Measurements from ENCODE around the gene ADAMTSL1.

The ADAMTSL1 gene

GRCh38 chr9:18566121-18566520, 92.2 kb downstream of the ADAMTSL1 start:
- TF ChIP-seq ZNF544 (tag by site-specific recombination; IDR thresholded peaks at IDR 0.05) (no peak), ZNF23 (tag by site-specific recombination; IDR thresholded peaks at IDR 0.05; ENCODE audit: borderline replicate concordance) (no peak), ZNF366 (tag by site-specific recombination; conservative IDR thresholded peaks at IDR 0.05) (no peak), PRDM4 (tag by site-specific recombination; IDR thresholded peaks at IDR 0.05) (no peak), ZNF26 (tag by site-specific recombination; IDR thresholded peaks at IDR 0.05) (no peak), PBX3 (CRISPR knock-in tag; IDR thresholded peaks at IDR 0.05) (no peak), ZBTB21 (tag by site-specific recombination; IDR thresholded peaks at IDR 0.05) (no peak), ZNF514 (tag by site-specific recombination; IDR thresholded peaks at IDR 0.05) (no peak), GLIS2 (tag by site-specific recombination; IDR thresholded peaks at IDR 0.05) (no peak), TCF7L2 (IDR thresholded peaks at IDR 0.05; ENCODE audit: borderline replicate concordance, low read depth, low read length) (no peak), HOXA7 (CRISPR knock-in tag; IDR thresholded peaks at IDR 0.05; ENCODE audit: borderline replicate concordance) (no peak), ZNF585B (tag by site-specific recombination; IDR thresholded peaks at IDR 0.05) (no peak), ZNF670 (tag by site-specific recombination; IDR thresholded peaks at IDR 0.05; ENCODE audit: low read depth) (no peak), ZNF423 (tag by site-specific recombination; IDR thresholded peaks at IDR 0.05) (no peak), ZNF223 (tag by site-specific recombination; IDR thresholded peaks at IDR 0.05) (no peak), ZNF707 (tag by site-specific recombination; IDR thresholded peaks at IDR 0.05) (no peak), KLF7 (tag by site-specific recombination; IDR thresholded peaks at IDR 0.05; ENCODE audit: borderline replicate concordance) (no peak), ZNF302 (tag by site-specific recombination; IDR thresholded peaks at IDR 0.05; ENCODE audit: low read depth) (no peak), ZNF449 (tag by site-specific recombination; IDR thresholded peaks at IDR 0.05) (no peak)
- ChIA-PET POLR2A (no interaction called here), CTCF (no interaction called here)
- Histone ChIP-seq H3K9me3 (ENCODE audit: control insufficient read depth, insufficient read depth, low read depth, low read length) (no peaks in the 10 kb centered on the region), H3K36me3 (ENCODE audit: control insufficient read depth in 2 of 2, insufficient read depth in 1 of 2, low read length in 2 of 2) (no peaks in the 10 kb centered on the region), H3K4me3 (ENCODE audit: low read depth, low read length) (no peak overlapping the region), H3K4me1 (ENCODE audit: control insufficient read depth, insufficient read depth, low read length) (no peaks in the 10 kb centered on the region), H3K27ac (ENCODE audit: extremely low read depth, low read depth, low read length) (no peak overlapping the region)

GRCh38 chr9:18568973-18569372, 95.0 kb downstream of the ADAMTSL1 start:
- POLR2A ChIA-PET = no interaction called here
- CTCF ChIA-PET = interaction anchor here (0.6 kb wide), 1 partner anchor 452 kb away, joined by 5 read pairs; no protein-coding TSS in a partner anchor
- no peaks in the 10 kb centered on the region for H3K9me3 ChIP-seq (ENCODE audit: control insufficient read depth, insufficient read depth, low read depth, low read length)
- H3K27ac ChIP-seq (ENCODE audit: extremely low read depth, low read depth, low read length) = no peak overlapping the region
- no peaks in the 10 kb centered on the region for H3K4me1 ChIP-seq (ENCODE audit: control insufficient read depth, insufficient read depth, low read length)
- no peak overlapping the region for H3K4me3 ChIP-seq (ENCODE audit: low read depth, low read length)
- no peaks in the 10 kb centered on the region for H3K36me3 ChIP-seq (ENCODE audit: control insufficient read depth in 2 of 2, insufficient read depth in 1 of 2, low read length in 2 of 2)
- no peak for TF ChIP-seq WT1 (tag by site-specific recombination; IDR thresholded peaks at IDR 0.05)
- TF ChIP-seq ZNF350 (tag by site-specific recombination; IDR thresholded peaks at IDR 0.05) = no peak
- no peak for TF ChIP-seq GLI2 (tag by site-specific recombination; IDR thresholded peaks at IDR 0.05; ENCODE audit: borderline replicate concordance, low read depth)
- no peak for TF ChIP-seq ZNF211 (tag by site-specific recombination; IDR thresholded peaks at IDR 0.05; ENCODE audit: low read depth)
- TF ChIP-seq ZNF837 (tag by site-specific recombination; IDR thresholded peaks at IDR 0.05) = no peak
- no peak for TF ChIP-seq ZNF701 (tag by site-specific recombination; IDR thresholded peaks at IDR 0.05)
- TF ChIP-seq ZNF302 (tag by site-specific recombination; IDR thresholded peaks at IDR 0.05; ENCODE audit: low read depth) = no peak
- TF ChIP-seq ZNF214 (tag by site-specific recombination; IDR thresholded peaks at IDR 0.05; ENCODE audit: borderline replicate concordance) = no peak
- TF ChIP-seq OSR2 (tag by site-specific recombination; IDR thresholded peaks at IDR 0.05) = no peak
- TF ChIP-seq ZBTB17 (tag by site-specific recombination; IDR thresholded peaks at IDR 0.05) = no peak
